22Rv1 (cell line): ENCODE measurements around the gene POP4.

Experiments
- CTCF ChIP-seq: fragments of 450-650 bp; IDR thresholded peaks from 2 replicates; pipeline ENCODE4 v1.5.1; 2017; ENCODE audit warnings: mild to moderate bottlenecking
- ZFX ChIP-seq: fragments of 450-650 bp; IDR thresholded peaks from 2 replicates; pipeline ENCODE4 v1.6.1; 2017; ENCODE audit warnings: antibody characterized with exemption, borderline replicate concordance

DNA sequence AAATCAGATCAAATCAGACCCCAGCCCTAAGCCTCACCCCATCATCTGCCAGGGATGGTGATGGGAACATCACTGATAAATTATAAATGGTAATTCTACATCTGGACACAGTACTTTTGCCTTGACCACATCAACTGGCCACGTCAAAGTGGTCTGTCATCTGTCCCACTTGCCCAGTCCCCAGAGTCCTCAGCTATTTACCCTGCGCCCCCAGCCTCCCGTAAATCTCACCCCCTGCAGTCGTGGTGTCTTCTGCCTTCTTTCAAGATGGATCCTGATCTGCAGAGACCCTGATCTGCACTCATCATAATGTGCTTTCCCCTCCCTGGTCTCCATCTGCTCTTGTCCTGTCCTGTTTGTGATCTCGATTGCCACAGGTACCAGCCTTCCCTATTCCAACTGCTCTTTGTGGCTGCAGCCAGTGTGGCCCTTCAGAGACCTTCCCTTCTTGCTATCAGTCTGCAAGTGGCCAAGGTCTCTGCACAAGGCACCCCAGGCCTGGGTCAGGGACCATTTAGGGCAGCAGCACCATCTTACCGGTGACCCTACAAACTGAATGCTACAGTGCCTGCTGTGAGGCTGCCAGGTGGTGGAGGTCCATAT is 26.7 kb upstream of the POP4 start:
- TF ChIP-seq CTCF (no peak), ZFX (no peak)
